IPS-18a (cell line): ENCODE data around the gene CHRD.
"Not testable (repeated sequence)": the region's sequence is repeated elsewhere in the genome, so short reads cannot be mapped to it uniquely, and the experiment has no call there.

Experiments
- H3K27ac ChIP-seq: one replicate; pipeline ENCODE4 v1.5.1; 2013; ENCODE audit warnings: low read length
- H3K27me3 ChIP-seq: one replicate; pipeline ENCODE4 v1.6.1; 2013; ENCODE audit warnings: mild to moderate bottlenecking, low read length; ENCODE audit not compliant: control insufficient read depth, insufficient read depth
- H3K36me3 ChIP-seq: one replicate; pipeline ENCODE4 v1.6.1; 2013; ENCODE audit warnings: low read depth, low read length; ENCODE audit not compliant: control insufficient read depth
- H3K4me1 ChIP-seq: one replicate; pipeline ENCODE4 v1.6.1; 2013; ENCODE audit warnings: low read depth, low read length; ENCODE audit not compliant: control insufficient read depth
- H3K4me3 ChIP-seq: one replicate; pipeline ENCODE4 v1.5.1; 2013; ENCODE audit warnings: low read length
- H3K9ac ChIP-seq: one replicate; pipeline ENCODE4 v1.6.1; 2013; ENCODE audit warnings: mild to moderate bottlenecking, low read length, moderate library complexity
- H3K9me3 ChIP-seq: one replicate; pipeline ENCODE4 v1.6.1; 2013; ENCODE audit warnings: low read depth, low read length; ENCODE audit not compliant: control insufficient read depth

The CHRD gene

GRCh38 chr3:184338511-184338945, 41.3 kb upstream of the CHRD start:
- H3K9ac ChIP-seq = peak overlapping the region; percentile 52

GRCh38 chr3:184339001-184339400, 40.9 kb upstream of the CHRD start:
- Histone ChIP-seq H3K9me3 (no peaks in the 10 kb centered on the region), H3K27me3 (no peaks in the 10 kb centered on the region), H3K4me1 (peaks cover 21% of the 10 kb centered on the region), H3K36me3 (peaks cover 15% of the 10 kb centered on the region), H3K4me3 (peak overlapping the region; percentile 45), H3K9ac (no peak overlapping the region), H3K27ac (no peak overlapping the region)

More at GRCh38 chr3:184338511-184338945, 41.3 kb upstream of the CHRD start:
- no peaks in the 10 kb centered on the region for H3K9me3 ChIP-seq
- H3K36me3 ChIP-seq = peaks cover 20% of the 10 kb centered on the region
- H3K4me1 ChIP-seq = peaks cover 21% of the 10 kb centered on the region
- no peak overlapping the region for H3K27ac ChIP-seq
- no peaks in the 10 kb centered on the region for H3K27me3 ChIP-seq
- H3K4me3 ChIP-seq = peak overlapping the region; percentile 45

GRCh38 chr3:184339451-184340135, 40.3 kb upstream of the CHRD start:
- not testable (repeated sequence) for H3K9me3 ChIP-seq, H3K27ac ChIP-seq, H3K9ac ChIP-seq, H3K27me3 ChIP-seq, H3K36me3 ChIP-seq, H3K4me3 ChIP-seq
- H3K4me1 ChIP-seq = peaks cover 21% of the 10 kb centered on the region

- Histone ChIP-seq H3K27me3 (no peaks in the 10 kb centered on the region), H3K36me3 (peaks cover 7% of the 10 kb centered on the region), H3K9me3 (no peaks in the 10 kb centered on the region), H3K9ac (no peak overlapping the region), H3K4me3 (no peak overlapping the region), H3K27ac (no peak overlapping the region), H3K4me1 (peaks cover 16% of the 10 kb centered on the region)
Observed at GRCh38 chr3:184341925-184342324, 37.9 kb upstream of the CHRD start.

- Histone ChIP-seq H3K9me3 (no peaks in the 10 kb centered on the region), H3K4me1 (peaks cover 9% of the 10 kb centered on the region), H3K27me3 (no peaks in the 10 kb centered on the region), H3K4me3 (no peak overlapping the region), H3K9ac (no peak overlapping the region), H3K36me3 (peaks cover 7% of the 10 kb centered on the region), H3K27ac (no peak overlapping the region)
Observed at GRCh38 chr3:184343200-184343876, 36.5 kb upstream of the CHRD start.

GRCh38 chr3:184344579-184345316, 35.1 kb upstream of the CHRD start:
- Histone ChIP-seq H3K4me3 (no peak overlapping the region), H3K27ac (no peak overlapping the region), H3K27me3 (no peaks in the 10 kb centered on the region), H3K36me3 (peaks cover 7% of the 10 kb centered on the region), H3K4me1 (peaks cover 4% of the 10 kb centered on the region), H3K9me3 (no peaks in the 10 kb centered on the region), H3K9ac (no peak overlapping the region)

GRCh38 chr3:184345317-184346144, 34.3 kb upstream of the CHRD start:
- H3K36me3 ChIP-seq = peaks cover 7% of the 10 kb centered on the region
- H3K9me3 ChIP-seq = no peaks in the 10 kb centered on the region
- no peak overlapping the region for H3K4me3 ChIP-seq
- H3K4me1 ChIP-seq = peaks cover 4% of the 10 kb centered on the region
- H3K27me3 ChIP-seq = no peaks in the 10 kb centered on the region
- H3K9ac ChIP-seq = no peak overlapping the region
- no peak overlapping the region for H3K27ac ChIP-seq

- Histone ChIP-seq H3K36me3 (peaks cover 7% of the 10 kb centered on the region), H3K27ac (no peak overlapping the region), H3K9ac (no peak overlapping the region), H3K4me1 (peaks cover 4% of the 10 kb centered on the region), H3K4me3 (no peak overlapping the region), H3K27me3 (no peaks in the 10 kb centered on the region), H3K9me3 (no peaks in the 10 kb centered on the region)
Observed at GRCh38 chr3:184346480-184347190, 33.2 kb upstream of the CHRD start.

- H3K4me3 ChIP-seq = no peak overlapping the region
- no peaks in the 10 kb centered on the region for H3K27me3 ChIP-seq
- H3K9me3 ChIP-seq = no peaks in the 10 kb centered on the region
- no peak overlapping the region for H3K9ac ChIP-seq
- H3K27ac ChIP-seq = no peak overlapping the region
- peaks cover 6% of the 10 kb centered on the region for H3K36me3 ChIP-seq
- peaks cover 4% of the 10 kb centered on the region for H3K4me1 ChIP-seq
Observed at GRCh38 chr3:184347321-184348056, 32.4 kb upstream of the CHRD start.

- Histone ChIP-seq H3K9ac (no peak overlapping the region), H3K4me3 (no peak overlapping the region), H3K4me1 (peaks cover 4% of the 10 kb centered on the region), H3K27ac (no peak overlapping the region), H3K27me3 (no peaks in the 10 kb centered on the region), H3K36me3 (peaks cover 5% of the 10 kb centered on the region), H3K9me3 (no peaks in the 10 kb centered on the region)
Observed at GRCh38 chr3:184348057-184348382, 31.8 kb upstream of the CHRD start.
